ENCODE measurements around the gene ERMARD.

The ERMARD gene

DNA sequence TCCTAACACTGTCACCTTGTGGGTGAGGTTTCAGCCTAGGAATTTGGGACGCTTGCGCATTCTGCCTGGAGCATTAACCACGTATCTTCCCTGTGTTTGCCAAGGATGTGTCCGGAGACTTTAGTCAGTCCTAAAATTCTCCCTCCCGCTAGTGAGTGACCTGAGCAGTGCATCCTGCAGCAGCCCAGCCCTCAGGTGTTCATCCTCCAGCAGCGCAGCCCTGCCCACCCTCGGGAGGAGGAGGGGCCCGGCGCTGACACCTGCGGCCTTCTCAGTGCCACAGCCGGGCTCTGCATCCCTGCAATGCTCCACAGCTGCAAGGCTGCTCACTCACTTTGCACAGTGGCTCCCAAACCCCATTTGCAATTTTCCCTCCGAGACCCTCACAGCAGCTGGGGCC, 79.5 kb downstream of the ERMARD start:
- H3K36me3 ChIP-seq (ENCODE audit: insufficient read depth, low read length) = no peaks in the 10 kb centered on the region
- TF ChIP-seq, protein P1, sequence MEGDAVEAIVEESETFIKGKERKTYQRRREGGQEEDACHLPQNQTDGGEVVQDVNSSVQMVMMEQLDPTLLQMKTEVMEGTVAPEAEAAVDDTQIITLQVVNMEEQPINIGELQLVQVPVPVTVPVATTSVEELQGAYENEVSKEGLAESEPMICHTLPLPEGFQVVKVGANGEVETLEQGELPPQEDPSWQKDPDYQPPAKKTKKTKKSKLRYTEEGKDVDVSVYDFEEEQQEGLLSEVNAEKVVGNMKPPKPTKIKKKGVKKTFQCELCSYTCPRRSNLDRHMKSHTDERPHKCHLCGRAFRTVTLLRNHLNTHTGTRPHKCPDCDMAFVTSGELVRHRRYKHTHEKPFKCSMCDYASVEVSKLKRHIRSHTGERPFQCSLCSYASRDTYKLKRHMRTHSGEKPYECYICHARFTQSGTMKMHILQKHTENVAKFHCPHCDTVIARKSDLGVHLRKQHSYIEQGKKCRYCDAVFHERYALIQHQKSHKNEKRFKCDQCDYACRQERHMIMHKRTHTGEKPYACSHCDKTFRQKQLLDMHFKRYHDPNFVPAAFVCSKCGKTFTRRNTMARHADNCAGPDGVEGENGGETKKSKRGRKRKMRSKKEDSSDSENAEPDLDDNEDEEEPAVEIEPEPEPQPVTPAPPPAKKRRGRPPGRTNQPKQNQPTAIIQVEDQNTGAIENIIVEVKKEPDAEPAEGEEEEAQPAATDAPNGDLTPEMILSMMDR (conservative IDR thresholded peaks at IDR 0.05; ENCODE audit: low read length) = no peak
- no peak for TF ChIP-seq EZH2phosphoT487 (IDR thresholded peaks at IDR 0.05; ENCODE audit: borderline replicate concordance)
- H3K27me3 ChIP-seq (ENCODE audit: insufficient read depth, low read length, poor library complexity, severe bottlenecking) = no peaks in the 10 kb centered on the region
- no peak overlapping the region for H2AFZ ChIP-seq (ENCODE audit: low read length)
- H3K4me2 ChIP-seq (ENCODE audit: low read depth, low read length, poor library complexity, severe bottlenecking) = no peak overlapping the region
- H3K9me3 ChIP-seq (ENCODE audit: insufficient read depth, low read depth, low read length) = no peaks in the 10 kb centered on the region; the same call in 1 of the 2 replicates
- no peaks in the 10 kb centered on the region for H3K9me2 ChIP-seq (replicated peaks; ENCODE audit: low read depth, low read length)
- no peaks in the 10 kb centered on the region for H3F3A ChIP-seq (ENCODE audit: low read depth)
- H3K9ac ChIP-seq (ENCODE audit: low read depth, low read length, poor library complexity, severe bottlenecking) = no peak overlapping the region
- no peak overlapping the region for H3K4me3 ChIP-seq (ENCODE audit: low read length, poor library complexity, severe bottlenecking)
- peaks cover 29% of the 10 kb centered on the region for H3K4me1 ChIP-seq (ENCODE audit: insufficient read depth, low read length, poor library complexity, severe bottlenecking)
- H4K20me1 ChIP-seq (ENCODE audit: insufficient read depth, low read length, poor library complexity, severe bottlenecking) = no peaks in the 10 kb centered on the region
- H3K79me2 ChIP-seq (ENCODE audit: insufficient read depth, low read length) = no peaks in the 10 kb centered on the region
